Fibroblast of skin of back (primary cell): Measurements from ENCODE around the gene NIPA2.
A peak's percentile ranks its signal among the peaks of the same experiment; 100 is the strongest.

Experiments used
- DNase-seq: peaks from one replicate; pipeline ENCODE4 v3.0.0-alpha.2; 2013

NIPA2 gene

DNA sequence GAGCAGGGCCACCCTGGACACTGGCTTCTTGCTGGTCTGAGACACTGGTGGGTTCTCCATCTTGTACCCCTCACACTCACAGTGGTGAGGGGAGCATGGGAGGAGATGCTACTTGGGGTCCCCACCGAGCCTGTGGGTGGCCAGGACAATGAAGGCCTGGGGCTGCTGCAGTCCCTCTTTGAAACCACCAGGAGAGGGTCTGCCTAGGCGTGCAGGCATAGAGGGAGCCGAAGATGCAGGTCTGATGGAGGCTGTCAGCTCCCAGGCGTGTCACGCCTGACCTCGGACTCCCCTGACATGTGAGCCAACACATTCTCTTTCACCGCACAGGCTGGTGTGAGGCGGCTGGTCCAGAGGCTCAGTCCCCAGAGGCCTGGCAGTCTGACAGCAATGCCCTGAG is 39.1 kb downstream of the NIPA2 start:
- no peak for DNase-seq

DNA sequence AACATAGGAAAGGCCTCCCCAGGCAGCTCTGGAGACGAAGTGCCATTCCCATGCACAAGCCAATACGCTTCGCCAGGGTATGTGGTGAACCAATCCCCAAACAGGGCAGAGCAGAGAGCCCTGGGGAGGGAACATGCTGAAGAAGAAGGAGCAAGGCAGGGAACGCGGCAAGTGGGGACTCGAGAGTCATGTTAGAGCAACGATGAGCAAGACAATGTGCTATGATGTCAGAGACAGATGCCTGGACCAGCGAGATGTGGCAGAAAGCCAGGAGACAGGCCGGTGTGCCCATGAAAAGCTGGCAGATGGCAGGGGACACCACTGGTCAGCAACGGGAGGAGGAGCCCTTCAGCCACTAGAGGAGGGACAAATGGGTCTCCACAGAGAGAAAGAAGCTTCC is 39.6 kb downstream of the NIPA2 start:
- DNase-seq = no peak

DNA sequence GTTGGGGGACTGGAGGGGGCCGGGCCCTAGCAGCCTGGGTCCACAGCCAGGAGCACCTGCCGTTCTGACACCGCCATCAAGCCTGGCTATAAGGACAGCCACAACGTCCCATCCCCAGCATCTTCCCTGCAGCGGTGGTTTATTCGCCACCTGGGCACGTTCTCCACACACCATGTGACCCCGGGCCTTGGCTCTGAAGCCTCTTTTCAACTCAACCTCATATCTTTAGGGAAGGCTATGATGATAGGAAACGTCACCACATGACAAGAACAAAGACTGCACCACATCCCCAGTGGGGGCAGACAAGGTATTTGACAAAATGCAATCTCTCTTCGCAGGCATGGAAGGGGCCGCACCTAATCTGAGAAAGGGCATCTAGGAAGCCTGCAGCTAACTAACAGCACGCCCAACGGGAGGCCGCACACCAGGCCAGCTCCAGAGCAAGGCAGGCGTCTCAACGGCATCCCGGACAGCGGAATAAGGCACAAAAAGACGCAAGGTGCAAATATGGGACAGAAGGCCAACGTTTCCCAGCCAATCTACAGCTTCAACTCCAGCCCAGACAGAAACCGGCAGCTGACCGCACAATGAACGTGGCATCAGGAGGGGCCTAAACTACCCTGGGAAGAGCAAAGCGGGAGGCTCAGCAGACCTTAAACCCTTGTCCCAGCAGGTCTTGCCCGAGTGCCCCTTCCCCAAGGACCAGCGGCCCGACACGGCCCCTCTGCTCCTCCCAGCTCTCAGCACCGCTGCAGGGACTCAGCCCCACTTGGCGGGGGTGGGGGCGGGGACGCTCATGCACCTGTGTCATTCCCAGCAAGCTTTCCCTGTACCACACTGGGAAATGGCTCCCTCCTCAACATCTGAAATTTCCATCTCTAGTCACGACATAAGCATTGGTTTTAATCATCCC is 41.9 kb downstream of the NIPA2 start:
- DNase-seq = no peak

DNA sequence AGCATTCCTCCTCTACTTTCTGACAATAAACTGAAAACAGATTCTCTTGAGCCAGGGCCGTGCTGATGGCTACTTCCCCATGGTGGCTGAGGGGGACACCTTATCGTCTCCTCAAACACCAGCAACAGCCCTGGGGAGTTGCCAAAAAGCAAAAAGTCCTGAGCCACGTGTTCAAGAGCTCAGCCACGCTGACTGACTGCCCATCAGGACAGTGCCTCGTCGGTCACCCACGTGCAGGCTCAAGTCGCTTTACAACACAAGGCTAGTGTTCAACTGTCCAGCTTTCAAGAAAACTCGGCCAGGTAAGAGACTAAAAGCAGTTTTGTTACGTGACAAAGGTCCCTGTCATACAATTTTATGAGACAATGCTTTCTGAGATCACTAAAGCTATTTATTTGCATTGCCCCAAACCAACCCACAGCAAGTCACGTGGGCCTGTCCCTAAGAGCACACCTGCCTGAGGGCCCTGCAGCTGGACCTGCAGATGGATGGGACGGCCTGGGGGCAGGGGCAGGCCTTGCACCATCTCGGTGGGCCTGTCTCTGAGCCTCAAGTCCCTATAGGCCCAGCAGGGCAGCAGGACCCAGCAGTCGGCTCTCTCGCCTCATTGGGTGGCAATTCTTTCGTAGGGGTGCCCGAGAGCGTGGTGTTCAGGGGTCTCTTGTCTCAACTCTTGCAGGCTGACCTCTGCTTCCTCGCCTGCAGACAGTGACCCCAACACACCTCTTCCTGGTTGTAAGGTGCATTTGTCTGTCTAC is 42.7 kb downstream of the NIPA2 start:
- DNase-seq = no peak

DNA sequence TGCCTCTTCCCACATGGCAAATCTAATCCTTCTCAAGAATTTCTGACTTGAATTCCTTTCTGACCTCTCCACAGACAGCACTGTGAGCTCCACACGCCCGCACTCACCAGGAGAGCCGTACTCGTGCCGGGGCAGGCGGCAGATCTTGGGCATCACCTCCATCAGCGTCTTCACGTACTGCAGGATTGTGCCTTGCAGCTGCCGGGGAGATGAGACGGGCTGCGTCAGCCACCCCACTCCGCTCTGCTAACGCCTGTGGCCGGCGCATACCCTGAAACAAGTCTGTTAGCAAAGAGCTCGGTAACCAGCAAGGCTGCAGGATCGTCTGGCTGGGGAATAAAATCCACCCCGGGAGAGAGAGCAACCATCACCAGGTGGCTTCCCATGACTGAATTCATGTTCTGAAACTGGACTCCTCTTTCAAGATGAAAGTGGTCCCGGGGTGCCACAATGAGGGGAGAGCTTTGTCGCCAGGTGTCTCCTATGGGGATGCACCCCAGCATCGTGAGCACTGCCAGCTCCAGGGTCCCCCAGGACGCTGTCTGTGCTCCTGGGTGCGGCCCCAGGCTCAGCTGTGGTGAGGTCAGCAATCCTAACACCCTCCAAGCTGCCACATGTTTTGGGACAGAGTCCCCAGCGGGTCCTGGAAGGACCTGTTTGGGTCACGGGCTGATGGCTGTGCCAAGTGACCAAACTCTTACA is 43.4 kb downstream of the NIPA2 start:
- no peak for DNase-seq

DNA sequence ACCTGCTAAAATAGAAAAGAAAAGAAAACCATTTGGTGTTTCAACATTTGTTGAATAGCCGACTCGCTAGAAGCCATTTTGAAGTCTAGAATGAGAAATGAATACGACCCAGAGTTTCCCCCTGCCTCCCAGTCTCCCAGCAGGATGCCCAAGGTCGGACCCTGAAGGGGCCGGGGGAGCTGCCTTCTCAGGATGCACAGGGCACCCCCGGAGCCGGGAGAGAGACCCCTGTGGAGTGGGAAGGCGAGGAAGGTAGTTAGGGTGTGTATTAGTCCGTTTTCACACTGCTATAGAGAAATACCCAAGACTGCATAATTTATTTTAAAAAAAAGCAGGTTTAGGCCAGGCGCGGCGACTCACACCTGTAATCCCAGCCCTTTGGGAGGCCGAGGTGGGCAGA is 44.7 kb downstream of the NIPA2 start:
- DNase-seq = no peak

DNA sequence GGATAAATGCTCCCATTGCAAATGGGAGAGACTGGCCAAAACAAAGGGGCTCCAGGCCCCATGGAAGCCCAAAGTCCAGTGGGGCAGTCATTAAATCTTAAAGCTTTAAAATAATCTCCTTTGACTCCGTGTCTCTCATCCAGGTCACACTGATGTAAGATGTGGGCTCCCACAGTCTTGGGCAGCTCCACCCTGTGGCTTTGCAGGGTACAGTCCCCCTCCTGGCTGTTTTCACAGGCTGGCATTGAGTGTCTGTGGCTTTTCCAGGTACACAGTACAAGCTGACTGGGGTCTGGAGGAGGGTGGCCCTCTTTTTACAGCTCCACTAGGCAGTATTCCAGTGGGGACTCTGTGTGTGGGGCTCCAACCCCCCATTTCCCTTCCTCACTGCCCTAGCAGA is 45.9 kb downstream of the NIPA2 start:
- no peak for DNase-seq

DNA sequence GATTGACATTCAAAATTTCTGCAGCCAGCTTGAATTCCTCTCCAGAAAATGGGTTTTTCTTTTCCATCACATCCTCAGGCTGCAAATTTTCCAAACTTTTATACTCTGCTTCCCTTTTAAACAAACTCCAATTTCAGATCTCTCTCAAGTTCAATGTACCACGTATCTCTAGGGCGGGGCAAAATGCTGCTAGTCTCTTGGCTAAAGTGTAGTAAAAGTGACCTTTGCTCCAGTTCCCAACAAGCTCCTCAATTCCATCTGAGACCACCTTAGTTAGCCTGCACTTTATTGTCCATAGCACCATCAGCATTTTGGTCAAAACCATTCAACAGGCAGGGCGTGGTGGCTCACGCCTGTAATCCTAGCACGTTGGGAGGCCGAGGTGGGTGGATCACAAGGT is 46.7 kb downstream of the NIPA2 start:
- no peak for DNase-seq

DNA sequence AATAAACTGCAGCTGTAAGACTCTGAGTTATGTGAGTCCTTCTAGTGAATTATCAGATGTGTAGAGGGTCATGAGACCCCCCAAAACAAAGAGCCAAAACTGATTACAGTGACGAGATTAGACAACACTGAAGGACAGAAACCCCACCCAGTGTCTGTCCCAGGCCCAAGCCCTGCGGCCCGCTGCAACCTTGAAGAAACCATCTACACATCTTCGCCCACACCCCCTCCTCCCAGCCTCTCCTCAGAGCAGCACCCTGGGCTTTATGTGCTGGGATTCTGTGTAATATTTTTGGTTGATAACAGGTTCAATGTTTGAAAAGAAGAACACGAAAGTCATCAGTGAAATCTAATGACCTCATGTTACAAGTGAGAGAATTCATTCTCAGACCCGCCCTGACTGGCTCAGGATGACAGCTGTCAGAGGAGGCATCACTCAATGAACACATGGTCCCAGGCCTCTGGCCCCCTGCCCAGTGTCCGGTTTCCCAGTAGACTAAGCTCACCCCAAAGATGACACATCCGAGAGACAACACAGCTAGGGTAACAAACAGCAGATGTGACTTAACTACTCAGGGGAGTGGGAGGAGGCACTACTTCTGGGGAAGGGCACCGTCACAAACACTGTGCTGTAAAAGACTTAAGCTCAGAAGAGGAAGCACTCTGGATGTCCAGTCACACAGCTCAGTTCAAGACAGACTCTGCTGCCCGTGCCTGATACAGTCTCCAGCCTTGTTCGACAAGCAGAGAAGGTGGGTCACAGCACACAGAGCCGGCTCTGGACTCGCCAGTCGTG is 48.9 kb downstream of the NIPA2 start:
- peak; percentile 80 for DNase-seq

DNA sequence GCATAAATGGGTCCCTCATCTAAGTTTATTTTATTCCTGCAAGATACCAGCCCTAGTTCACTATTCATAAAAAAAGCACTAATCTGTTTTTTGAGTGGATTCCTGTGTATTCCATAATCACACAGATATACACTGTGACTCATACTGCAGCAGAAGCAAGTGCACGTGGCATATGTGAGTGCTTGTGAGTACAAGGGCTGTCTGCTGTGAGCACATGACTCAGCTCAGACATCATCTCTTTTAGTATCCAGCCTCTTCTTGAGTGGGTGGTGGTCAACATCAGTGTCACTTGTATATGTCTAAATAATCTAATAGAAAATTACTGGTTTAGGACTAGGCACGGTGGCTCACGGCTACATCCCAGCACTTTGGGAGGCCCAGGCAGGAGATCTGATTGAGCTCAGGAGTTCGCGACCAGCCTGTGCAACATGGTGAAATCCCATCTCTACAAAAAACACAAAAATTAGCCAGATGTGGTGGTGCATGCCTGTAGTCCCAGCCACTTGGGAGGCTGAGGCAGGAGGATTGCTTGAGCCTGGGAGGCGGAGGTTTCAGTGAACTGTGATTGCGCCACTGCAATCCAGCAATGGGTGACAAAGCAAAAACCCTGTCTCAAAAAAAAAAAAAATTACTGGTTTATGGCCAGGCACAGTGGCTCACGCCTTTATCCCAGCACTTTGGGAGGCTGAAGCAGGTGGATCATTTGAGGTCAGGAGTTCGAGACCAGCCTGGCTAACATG is 49.8 kb downstream of the NIPA2 start:
- DNase-seq = peak; percentile 96

DNA sequence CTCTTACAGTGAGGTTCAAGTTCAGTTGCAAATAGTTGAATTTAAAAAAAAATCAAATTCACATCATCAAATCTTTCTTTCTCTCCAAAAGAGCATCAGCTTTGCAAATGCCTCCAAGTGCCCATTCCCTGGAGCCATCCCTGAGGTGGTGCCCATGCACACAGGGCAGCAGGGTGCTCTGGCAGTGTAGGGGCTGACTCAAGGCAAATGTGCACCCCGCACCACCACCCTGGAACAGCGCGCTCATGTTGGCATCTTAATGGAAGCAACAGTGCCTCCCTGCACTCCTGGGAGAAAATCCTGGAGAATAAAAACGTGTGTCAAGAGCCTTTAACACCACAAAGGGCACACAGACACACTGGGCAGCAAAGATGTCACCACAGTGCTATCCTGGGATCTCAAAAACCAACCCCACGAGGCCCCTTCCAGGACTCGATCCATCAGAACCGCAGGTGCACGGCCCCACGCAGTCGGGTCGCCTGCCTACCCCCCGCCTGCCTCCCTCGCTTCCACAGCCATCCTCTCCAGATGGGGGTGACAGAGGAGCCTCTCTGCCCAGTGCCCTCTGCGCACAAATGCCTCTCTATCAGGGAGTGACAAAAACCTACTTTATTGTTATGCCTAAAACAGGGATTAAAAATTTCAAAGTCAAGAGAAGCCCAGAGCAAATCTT is 50.8 kb downstream of the NIPA2 start:
- DNase-seq = no peak

DNA sequence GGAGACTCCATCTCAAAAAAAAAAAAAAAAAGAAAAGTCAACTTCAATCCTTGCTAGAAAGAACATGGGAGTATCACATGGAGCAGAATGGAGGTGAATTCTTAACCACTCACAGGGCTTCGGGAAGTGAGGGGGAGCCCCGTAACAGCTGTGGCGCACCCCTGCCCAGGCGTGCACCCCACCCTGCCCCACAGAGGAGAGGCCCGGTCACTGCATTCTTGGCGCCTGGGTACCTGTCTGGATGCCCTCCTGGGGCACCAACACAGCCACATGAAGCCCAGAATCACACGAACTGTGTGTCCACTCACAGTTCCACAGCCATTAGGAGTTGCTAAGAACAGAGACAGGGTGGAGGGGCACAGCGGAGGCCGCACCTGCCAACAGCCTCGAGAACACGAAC is 51.8 kb downstream of the NIPA2 start:
- no peak for DNase-seq

DNA sequence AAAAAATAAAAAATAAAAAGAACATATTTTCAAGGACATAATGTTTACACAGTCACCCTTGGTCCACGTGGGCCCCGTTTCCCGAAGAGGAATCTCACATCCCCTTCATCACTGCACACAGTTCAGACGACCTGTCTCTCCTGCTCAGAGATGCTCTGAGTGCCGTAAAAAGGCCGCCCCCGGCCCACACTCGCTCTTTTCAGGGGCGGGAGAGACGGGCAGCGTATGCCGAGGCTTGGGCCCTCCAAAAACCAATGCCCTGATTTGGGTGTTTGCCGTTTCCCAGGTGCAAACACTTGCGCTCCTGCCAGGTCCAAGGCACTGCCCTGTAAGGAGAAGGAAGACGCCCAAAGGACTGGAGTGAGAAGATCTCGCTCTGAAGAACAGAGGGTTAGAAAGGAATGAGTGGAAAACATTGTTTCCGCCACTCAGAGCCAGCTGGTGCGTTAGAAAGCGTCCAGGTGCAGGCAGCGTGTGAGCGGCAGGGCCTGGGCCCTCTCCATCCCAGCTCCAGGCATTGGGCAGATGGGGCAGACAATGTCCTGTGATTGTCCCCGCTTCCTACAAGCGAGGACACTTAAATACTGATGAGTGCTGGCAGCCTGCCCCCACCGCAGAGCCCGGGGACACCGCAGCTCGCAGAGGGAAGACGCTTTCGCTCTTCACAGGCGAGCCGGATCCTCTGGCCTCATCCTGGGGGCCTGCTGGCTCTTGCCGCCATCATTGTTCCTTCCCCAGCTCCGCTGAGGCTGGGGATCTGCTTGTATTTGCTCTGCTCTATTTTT is 53.2 kb downstream of the NIPA2 start:
- no peak for DNase-seq

DNA sequence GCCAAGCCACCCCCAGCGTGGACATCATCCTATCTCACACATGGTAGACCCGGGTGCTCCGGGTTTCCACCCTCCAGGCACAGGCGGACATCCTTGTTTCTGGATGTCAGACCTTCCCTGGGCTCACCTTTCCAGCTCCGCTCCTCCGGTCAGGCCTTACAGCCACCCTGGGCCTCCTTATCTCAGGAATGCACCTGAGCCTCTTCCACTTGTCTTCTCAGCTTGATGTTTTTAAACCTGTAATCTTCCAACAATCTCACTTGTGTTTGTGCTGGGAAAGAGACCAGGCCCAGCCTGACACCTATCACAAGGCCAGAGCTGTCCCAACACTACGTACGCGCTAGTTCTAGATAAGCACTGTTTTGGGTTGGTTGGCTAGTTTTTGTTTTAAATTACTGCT is 53.9 kb downstream of the NIPA2 start:
- DNase-seq = no peak

DNA sequence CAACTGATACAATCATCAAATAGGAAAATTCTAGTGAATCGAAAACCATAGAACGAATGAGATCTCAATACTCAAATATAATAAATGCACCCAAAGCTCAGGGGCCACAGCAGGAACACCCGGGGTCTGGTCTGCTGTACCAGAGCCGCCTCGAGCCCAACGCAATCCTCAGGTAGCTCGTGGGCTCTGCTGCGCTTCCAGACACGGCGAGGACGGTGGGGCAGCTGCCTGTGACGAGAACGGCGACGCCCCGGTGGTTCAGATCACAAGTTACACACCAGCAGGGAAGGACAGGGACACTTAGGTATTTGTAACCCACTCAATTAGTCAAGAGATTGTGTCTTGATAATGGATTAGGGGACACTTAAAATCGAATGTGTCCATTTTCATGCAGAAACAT is 54.6 kb downstream of the NIPA2 start:
- no peak for DNase-seq

DNA sequence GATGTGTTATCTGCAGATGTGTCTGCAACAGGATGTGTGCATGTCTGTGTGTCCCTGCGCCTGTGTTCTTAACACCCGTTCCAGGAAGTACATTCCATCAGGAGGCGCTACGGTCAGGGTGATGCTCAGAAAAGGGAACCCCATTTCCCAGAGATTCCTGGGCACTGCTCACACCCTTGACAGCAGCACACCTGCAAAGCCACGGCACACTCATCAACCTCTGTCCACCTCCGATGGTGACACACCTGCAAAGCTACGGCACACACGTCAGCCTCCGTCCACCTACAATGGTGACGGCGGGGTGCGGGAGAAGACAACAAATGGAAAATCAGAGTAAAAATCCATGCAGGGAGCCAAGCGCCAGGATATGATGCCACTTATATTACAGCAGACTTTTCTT is 55.4 kb downstream of the NIPA2 start:
- no peak for DNase-seq

DNA sequence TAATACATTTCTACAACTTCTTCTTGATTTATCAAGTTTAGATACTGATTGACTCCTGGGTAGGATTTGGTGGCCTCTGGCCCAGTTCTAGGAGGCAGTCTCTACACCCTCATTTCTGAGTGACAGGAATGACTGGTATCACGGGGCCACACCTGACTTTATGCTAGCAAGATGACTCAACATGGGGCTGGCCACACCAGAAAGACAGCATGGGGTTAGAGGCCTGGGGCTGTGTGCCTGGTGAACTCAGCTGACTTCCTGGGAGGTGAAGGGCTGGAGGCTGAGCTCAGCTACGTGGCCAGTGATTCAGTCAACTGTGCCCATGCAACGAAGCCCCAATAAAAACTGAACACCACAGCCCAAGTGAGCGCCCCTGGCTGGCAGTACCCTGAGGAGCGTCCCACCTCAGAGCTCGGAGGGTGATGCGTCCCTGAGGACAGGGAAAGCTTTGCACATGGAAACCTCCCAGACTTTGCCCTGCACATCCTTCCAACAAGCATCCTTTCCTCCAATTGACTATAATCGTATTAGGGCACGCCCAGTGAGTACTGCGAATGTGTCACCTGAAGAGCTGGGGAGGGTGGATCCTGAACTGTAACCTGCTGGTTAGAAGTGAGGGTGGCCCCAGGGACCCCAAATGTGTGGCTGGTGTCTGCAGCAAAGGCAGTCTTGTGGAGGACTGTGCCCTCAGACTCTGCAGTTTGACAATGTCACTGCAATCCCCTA is 57.2 kb downstream of the NIPA2 start:
- peak; percentile 20 for DNase-seq

DNA sequence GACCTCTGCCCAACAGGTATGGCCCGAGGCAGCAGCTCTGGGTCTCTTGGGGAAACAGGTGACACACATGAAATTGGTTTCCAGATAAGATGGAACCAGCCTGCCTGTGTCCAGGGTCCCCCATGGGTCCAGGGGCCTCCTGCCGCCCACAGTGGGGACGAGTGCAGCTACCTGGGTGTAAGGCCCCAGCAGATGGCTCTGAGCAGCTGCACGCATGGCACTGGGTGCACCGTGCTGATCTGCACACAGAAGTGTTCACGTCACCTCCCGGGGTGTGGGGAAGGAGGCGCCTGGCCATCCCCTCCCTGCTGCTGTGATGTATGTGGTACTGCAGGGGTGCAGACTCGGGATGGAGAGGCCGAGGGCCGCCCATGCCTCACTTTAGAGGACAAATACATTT is 63.6 kb downstream of the NIPA2 start:
- DNase-seq = no peak

DNA sequence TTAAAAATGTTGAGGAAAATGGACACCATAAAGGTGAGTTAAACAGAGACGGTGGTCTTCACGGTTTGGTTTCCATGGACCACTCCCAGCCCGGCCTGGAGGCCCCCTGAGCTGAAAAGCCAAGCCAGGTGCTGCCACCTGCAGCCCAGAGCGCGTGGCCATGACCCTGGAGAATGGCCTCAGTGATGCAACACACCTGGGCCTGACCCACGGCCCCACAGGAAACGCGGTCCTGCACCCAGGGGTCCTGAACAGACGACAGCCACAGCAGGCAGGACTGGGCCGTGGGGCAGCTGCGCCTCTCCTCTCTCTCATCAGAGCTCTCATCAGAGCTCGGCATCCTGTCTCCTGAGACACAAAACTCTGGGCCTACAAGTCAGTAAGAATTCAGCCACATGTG is 64.1 kb downstream of the NIPA2 start:
- DNase-seq = no peak

DNA sequence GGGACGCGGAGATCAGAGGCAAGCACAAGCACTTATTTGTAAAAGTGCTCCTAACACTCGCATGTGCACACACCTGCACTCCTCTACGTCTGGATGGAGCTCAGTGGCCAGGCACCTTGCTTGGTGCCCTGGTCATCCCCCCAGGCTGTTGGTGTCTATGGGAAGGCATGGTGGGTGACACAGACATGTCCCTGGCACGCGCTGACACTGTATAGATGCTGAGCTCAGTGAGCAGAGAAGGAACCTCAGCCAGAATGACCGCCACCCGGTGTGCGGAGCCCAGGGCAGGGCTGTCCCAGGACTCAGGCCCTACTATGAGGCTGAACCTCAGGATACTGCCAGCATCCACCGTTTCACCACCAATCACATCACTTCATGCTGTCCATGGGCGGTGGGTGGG is 64.5 kb downstream of the NIPA2 start:
- no peak for DNase-seq
